Activated T-cell treated with anti-CD3 and anti-CD28 coated beads, Interleukin-2, amount 50 U/mL, for 72 hours (primary cell): ENCODE results near the gene LRP1. TPM values are rescaled to one million over a fixed set of nuclear protein-coding genes. Genes with fewer than 3 reads are reported as not detected.

Source experiments
- ATAC-seq, 2 donors: fragments of 150-1000 bp; cut with Tn5 transposase; replicated peaks in 1 of 2; 2 replicates each; pipeline ENCODE4 v1.10.0; 2021; ENCODE audit warnings: moderate library complexity in 2 of 2, mild to moderate bottlenecking in 1 of 2
- DNase-seq, 2 donors: peaks; one replicate each; pipeline ENCODE4 v3.0.0; 2021 to 2022; ENCODE audit warnings: mixed read lengths in 1 of 2
- H3K27ac Mint-ChIP-seq: one replicate; pipeline ENCODE4 v1.8.0; 2022; ENCODE audit warnings: mild to moderate bottlenecking, moderate library complexity, mixed read lengths
- H3K27me3 Mint-ChIP-seq: one replicate; pipeline ENCODE4 v1.8.0; 2022; ENCODE audit warnings: low read depth, mixed read lengths
- H3K36me3 Mint-ChIP-seq, 2 donors: one replicate each; pipeline ENCODE4 v1.8.0; 2022; ENCODE audit warnings: mixed read lengths in 2 of 2, mild to moderate bottlenecking in 1 of 2; ENCODE audit not compliant: insufficient read depth in 2 of 2
- H3K4me1 Mint-ChIP-seq: one replicate; pipeline ENCODE4 v1.8.0; 2022; ENCODE audit warnings: low read depth, mixed read lengths
- H3K4me3 Mint-ChIP-seq, 2 donors: one replicate each; pipeline ENCODE4 v1.8.0; 2022; ENCODE audit warnings: mild to moderate bottlenecking in 2 of 2, mixed read lengths in 2 of 2, moderate library complexity in 2 of 2
- H3K9me3 Mint-ChIP-seq, 2 donors: one replicate each; pipeline ENCODE4 v1.8.0; 2022; ENCODE audit warnings: mixed read lengths in 2 of 2
- total RNA-seq, 2 donors: library from RNA; stranded (reverse); gene quantifications; one replicate each; pipeline ENCODE4 v1.2.3, GENCODE V29; 2022

The LRP1 gene
- total RNA-seq, 2 donors from 2014 or later, result 3.2 to 4.8 TPM

DNA sequence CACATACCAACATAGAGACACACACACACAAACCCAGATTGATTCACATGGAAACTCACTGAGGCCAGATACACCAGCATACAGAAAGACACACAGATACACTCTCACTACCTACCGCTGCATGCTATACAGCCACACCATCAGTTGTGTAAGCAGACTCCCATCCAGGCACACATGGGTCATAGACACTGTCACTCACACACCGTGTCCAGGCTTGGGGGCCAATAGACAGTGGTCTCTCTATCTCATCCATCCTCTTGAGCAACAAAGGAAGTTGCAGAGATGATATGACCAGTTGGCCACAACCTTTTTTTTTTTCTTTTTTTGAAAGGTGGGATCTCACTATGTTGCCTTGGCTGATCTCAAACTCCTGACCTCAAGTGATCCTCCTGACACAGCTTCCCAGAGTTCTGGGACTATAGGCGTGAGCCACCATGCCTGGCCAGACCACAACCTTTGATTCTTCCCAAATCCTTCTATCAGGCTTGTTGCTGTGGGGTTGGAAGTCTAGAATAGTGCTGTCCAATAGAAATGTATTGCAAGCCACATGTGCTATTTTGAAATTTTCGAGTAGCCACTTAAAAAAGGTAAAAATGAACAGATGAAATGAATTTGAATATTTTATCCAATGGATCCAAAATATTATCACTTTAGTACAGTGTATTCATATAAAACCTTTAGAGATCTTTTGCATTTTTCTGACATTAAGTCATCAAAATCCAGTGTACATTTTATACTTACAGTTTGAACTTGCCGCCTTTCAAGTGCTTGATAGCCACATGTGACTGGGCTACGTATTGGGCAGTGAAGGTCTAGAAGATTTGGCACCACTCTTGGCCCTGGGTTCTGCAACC lies 11.7 kb downstream of the LRP1 start:
- ATAC-seq, result no peak
- H3K9me3 Mint-ChIP-seq, result no peaks in the 10 kb centered on the region

GRCh38 chr12:57141249-57141648 lies 13.0 kb downstream of the LRP1 start:
- DNase-seq, result no peak
- no peak overlapping the region for H3K27ac Mint-ChIP-seq
- no peak overlapping the region for H3K4me3 Mint-ChIP-seq
- ATAC-seq, result no peak
- H3K4me1 Mint-ChIP-seq, result peaks cover 6% of the 10 kb centered on the region
- no peaks in the 10 kb centered on the region for H3K36me3 Mint-ChIP-seq
- H3K27me3 Mint-ChIP-seq, result no peaks in the 10 kb centered on the region
- no peaks in the 10 kb centered on the region for H3K9me3 Mint-ChIP-seq

More for the DNA sequence above, 11.7 kb downstream of the LRP1 start:
- no peaks in the 10 kb centered on the region for H3K27me3 Mint-ChIP-seq
- H3K4me1 Mint-ChIP-seq, result peaks cover 6% of the 10 kb centered on the region
- no peaks in the 10 kb centered on the region for H3K36me3 Mint-ChIP-seq
- DNase-seq, result no peak
- H3K27ac Mint-ChIP-seq, result no peak overlapping the region
- no peak overlapping the region for H3K4me3 Mint-ChIP-seq

DNA sequence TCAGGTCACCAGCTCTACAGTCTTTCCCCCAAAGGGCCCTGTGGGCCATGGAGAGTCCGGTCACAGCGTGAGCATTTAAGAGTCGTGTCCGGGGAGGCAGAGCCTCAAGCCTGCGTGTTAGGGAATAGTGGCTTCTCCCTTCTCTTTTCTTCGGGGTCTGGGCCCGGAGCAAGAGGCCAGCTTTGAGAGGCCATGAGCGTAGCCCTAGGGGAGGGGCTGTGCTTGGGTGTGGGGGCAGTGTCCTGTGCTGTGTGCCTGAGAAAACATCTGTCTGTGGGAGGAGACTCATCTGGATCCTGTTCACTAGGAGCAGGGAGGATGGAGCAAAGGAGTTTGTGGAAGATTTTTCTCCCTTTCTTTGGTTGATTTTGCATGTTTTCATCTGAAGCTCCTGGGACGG lies 13.8 kb downstream of the LRP1 start:
- no peak overlapping the region for H3K4me3 Mint-ChIP-seq
- no peak for ATAC-seq
- H3K27me3 Mint-ChIP-seq, result no peaks in the 10 kb centered on the region
- DNase-seq, result no peak
- no peaks in the 10 kb centered on the region for H3K36me3 Mint-ChIP-seq
- no peaks in the 10 kb centered on the region for H3K9me3 Mint-ChIP-seq
- H3K27ac Mint-ChIP-seq, result no peak overlapping the region
- peaks cover 6% of the 10 kb centered on the region for H3K4me1 Mint-ChIP-seq

DNA sequence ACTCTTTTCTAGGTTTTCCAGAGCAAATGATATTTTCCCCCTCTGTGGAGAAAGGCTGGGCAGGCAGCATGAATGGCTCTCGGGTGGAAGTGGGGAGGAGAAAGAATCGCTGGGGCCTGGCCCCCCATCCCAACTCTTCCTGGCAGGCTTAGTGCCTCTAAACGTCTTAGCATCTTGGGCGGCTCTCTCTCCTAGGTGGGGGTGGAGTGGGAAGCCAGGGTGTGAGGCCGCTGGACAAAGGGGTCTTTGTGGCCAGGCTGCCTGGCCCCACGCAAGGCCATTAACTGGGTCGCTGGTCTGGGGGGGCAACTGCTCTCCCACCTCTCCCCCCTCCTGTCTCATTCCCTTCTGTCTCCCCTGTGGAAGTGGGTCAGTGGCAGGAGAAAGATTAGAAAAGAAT lies 14.4 kb downstream of the LRP1 start:
- H3K27me3 Mint-ChIP-seq, result no peaks in the 10 kb centered on the region
- H3K36me3 Mint-ChIP-seq, result no peaks in the 10 kb centered on the region
- no peak for ATAC-seq
- no peak for DNase-seq
- no peak overlapping the region for H3K27ac Mint-ChIP-seq
- H3K9me3 Mint-ChIP-seq, result no peaks in the 10 kb centered on the region
- H3K4me1 Mint-ChIP-seq, result peaks cover 11% of the 10 kb centered on the region
- H3K4me3 Mint-ChIP-seq, result no peak overlapping the region

DNA sequence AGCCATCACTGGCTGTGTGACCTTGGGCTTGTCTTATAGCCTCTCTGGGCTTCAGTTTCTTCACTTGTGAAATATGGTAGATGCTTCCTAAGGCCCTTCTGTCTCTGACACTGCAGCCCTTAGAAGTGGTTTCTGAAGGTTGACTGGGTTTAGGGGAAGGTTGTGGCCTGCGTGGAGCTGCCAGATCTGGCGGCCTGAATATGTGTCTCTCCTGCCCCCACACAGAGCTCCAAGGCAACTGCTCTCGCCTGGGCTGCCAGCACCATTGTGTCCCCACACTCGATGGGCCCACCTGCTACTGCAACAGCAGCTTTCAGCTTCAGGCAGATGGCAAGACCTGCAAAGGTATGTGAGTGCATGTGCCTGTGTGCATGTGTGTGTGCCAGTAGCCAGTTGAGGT lies 15.2 kb downstream of the LRP1 start:
- ATAC-seq (peak; percentile 35 to 41), DNase-seq (no peak)
- H3K4me3 Mint-ChIP-seq, result no peak overlapping the region
- H3K4me1 Mint-ChIP-seq, result peaks cover 13% of the 10 kb centered on the region
- no peak overlapping the region for H3K27ac Mint-ChIP-seq
- no peaks in the 10 kb centered on the region for H3K9me3 Mint-ChIP-seq
- H3K36me3 Mint-ChIP-seq, result no peaks in the 10 kb centered on the region
- H3K27me3 Mint-ChIP-seq, result no peaks in the 10 kb centered on the region

GRCh38 chr12:57145460-57146059 lies 17.3 kb downstream of the LRP1 start:
- H3K27ac Mint-ChIP-seq, result no peak overlapping the region
- H3K9me3 Mint-ChIP-seq, result no peaks in the 10 kb centered on the region
- H3K27me3 Mint-ChIP-seq, result no peaks in the 10 kb centered on the region
- ATAC-seq (no peak), DNase-seq (no peak)
- no peak overlapping the region for H3K4me3 Mint-ChIP-seq
- H3K36me3 Mint-ChIP-seq, result no peaks in the 10 kb centered on the region
- peaks cover 13% of the 10 kb centered on the region for H3K4me1 Mint-ChIP-seq

- DNase-seq, result no peak
- ATAC-seq, result no peak
- no peaks in the 10 kb centered on the region for H3K27me3 Mint-ChIP-seq
- H3K27ac Mint-ChIP-seq, result no peak overlapping the region
- peaks cover 13% of the 10 kb centered on the region for H3K4me1 Mint-ChIP-seq
- H3K36me3 Mint-ChIP-seq, result no peaks in the 10 kb centered on the region
- H3K4me3 Mint-ChIP-seq, result no peak overlapping the region
- no peaks in the 10 kb centered on the region for H3K9me3 Mint-ChIP-seq
These were observed 17.8 kb downstream of the LRP1 start for GRCh38 chr12:57146092-57146491.

DNA sequence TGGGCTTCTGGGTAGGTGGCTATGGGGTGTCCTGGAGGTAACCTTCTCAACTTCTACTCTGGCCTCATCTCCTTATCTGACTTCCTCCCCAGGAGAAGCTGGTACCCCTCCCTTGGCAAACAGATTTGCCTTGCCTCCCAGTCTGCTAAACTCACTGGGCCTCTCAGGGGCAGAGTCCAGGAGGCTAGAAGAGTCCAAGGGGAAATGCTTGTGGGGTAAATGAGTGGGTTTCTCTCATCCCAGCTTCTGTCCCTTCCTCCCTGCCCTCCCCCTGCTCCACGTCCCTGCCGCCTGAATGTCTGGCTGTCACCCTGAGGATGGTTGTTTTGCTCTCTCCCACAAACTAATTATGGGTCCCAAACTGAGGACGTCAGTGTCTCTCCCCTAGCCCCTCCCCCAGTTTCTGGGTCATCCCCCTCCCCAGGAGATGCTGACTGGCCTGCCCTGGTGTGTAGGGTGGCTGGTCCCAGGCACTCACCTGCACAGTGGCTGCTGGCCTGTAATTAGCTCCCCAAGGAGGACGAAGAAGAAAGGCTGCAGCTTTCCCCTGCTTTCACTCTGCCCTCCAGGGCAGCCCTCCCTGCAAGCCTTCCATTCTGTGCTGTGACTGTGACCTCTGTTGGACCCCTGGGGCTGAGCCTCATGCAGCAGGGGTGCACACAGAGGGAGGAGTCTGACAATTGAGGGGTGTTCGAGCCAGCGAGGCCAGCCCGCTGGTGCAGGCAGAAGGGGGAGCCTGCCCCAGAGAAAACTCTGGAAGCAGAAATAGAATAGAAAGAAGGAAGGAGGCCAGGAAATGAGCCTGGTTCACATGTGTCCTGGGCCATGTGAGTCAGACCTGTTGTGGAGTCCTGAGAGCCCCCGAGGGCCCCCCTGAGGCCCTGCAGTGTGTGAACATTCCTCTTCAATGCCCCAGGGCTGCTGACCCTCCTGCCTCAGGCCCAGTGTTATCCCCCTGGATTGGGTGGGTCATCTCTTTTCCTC lies 19.0 kb downstream of the LRP1 start, which contains the start of gene LRP1-AS:
Gene LRP1-AS (minus strand): TSS at position 659 of the 984 bp plus-strand sequence.
- no peak within 1 kb of the TSS for H3K27ac Mint-ChIP-seq
- H3K4me1 Mint-ChIP-seq, result peaks cover 13% of the 10 kb centered on the region
- DNase-seq (no peak), ATAC-seq (no peak)
- H3K36me3 Mint-ChIP-seq, result no peaks in the 10 kb centered on the region
- H3K27me3 Mint-ChIP-seq, result no peaks in the 10 kb centered on the region
- H3K9me3 Mint-ChIP-seq, result no peaks in the 10 kb centered on the region
- H3K4me3 Mint-ChIP-seq, result no peak within 1 kb of the TSS

DNA sequence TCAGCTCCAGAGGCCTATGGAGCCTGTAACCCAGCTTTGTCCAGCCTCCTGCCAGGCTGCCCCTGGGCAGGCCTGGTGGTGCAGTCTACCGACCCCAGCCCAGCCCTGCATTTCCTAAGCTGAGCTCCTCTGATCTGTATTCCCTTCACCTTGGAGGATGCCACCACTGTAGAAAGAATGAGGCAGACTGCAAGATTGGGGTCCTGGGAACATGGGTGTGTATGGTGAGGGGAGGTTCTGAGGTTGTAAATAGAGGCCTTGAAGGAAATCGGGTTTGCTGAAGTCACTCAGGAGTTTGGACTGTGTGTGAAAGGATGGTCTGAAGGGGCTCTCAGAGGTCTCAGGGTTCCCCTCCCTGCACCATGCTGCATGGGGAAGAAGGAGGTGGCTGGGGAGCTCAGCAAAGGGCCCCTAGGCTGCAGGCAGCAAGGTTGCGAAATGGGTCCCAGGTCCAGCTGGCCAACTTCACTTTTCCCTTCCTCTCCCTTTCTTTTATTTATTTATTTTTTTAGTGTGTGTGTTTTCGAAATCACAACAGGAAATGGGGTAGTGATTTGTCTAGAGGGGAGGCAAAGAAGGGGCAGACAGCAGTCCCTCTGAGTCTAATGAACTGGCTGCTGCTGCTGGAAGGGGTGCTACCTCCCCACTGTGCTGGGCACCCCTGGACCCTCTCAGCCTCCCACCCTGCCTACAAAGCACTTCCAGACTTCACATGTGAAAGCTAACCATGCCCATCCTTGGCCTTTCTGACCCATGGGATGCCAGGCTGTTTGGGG lies 20.4 kb downstream of the LRP1 start:
- Mint-ChIP-seq H3K4me3 (no peak overlapping the region), H3K27me3 (no peaks in the 10 kb centered on the region), H3K9me3 (no peaks in the 10 kb centered on the region), H3K4me1 (peaks cover 7% of the 10 kb centered on the region), H3K36me3 (no peaks in the 10 kb centered on the region), H3K27ac (no peak overlapping the region)
- ATAC-seq (no peak), DNase-seq (no peak)

DNA sequence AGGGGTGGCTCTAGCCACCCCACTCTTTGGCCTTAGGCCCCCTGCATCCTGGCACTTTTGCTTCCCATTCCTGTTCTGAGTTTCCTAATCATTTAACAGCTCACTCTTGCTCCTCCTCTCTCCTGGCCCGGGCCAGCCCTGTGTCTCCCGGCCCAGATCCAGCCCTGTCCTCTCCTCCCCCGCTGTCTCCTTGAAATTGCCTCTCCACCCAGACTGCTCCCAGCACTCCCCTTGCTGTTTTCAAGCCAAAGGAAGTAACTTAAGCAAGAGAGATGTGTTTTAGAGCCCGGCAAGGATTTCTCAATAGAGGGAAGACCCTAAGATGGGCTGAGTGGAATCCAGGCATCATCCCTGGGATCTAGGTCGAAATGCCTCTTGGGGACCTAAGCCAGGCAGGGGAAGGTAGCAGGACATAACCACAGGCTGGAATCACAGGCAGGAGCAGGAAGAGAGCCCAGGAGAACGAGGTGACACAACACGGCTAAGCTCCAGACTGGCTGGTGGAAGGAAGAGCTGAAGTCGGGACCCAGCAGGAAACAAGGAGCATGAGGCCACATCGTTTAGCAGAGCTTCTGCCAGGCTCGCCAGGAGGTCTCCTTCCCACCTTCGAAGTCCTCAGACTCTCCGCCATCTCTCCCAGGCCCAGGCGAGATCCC lies 21.1 kb downstream of the LRP1 start:
- DNase-seq (no peak), ATAC-seq (no peak)
- Mint-ChIP-seq H3K4me1 (peaks cover 7% of the 10 kb centered on the region), H3K36me3 (no peaks in the 10 kb centered on the region), H3K27me3 (no peaks in the 10 kb centered on the region), H3K9me3 (no peaks in the 10 kb centered on the region), H3K4me3 (no peak overlapping the region), H3K27ac (no peak overlapping the region)

GRCh38 chr12:57150400-57151000 lies 22.2 kb downstream of the LRP1 start:
- Mint-ChIP-seq H3K4me3 (no peak overlapping the region), H3K36me3 (no peaks in the 10 kb centered on the region), H3K27ac (no peak overlapping the region), H3K9me3 (no peaks in the 10 kb centered on the region), H3K27me3 (no peaks in the 10 kb centered on the region), H3K4me1 (peaks cover 7% of the 10 kb centered on the region)
- ATAC-seq (no peak), DNase-seq (no peak)
